HG03460 (cell line): ENCODE measurements around the gene CLIP3.

ENCODE experiments used
- ATAC-seq: cut with Tn5 transposase; IDR thresholded peaks from one replicate; pipeline ENCODE4 v1.9.1; 2021; ENCODE audit not compliant: unreplicated experiment

The CLIP3 gene

GRCh38 chr19:36009633-36010379 is 22.9 kb downstream of the CLIP3 start:
- ATAC-seq, result no peak

- ATAC-seq, result no peak
Observed at GRCh38 chr19:36009220-36009619, 23.5 kb downstream of the CLIP3 start.

- no peak for ATAC-seq
Observed at GRCh38 chr19:36008336-36008978, 24.2 kb downstream of the CLIP3 start, which contains the start of gene SYNE4. Gene SYNE4 (minus strand): TSS chr19:36008813. CDS start chr19:36008681, 132 bp downstream.

GRCh38 chr19:36006955-36007354 is 25.7 kb downstream of the CLIP3 start:
- no peak for ATAC-seq

GRCh38 chr19:36003284-36003683 is 29.4 kb downstream of the CLIP3 start:
- ATAC-seq, result no peak

GRCh38 chr19:36001605-36002004 is 31.1 kb downstream of the CLIP3 start:
- no peak for ATAC-seq

- ATAC-seq, result no peak
Observed at GRCh38 chr19:35996777-35997176, 35.9 kb downstream of the CLIP3 start.

GRCh38 chr19:35995048-35995993 is 37.4 kb downstream of the CLIP3 start, which contains the start of gene SDHAF1:
Gene SDHAF1 (plus strand): TSS chr19:35995188. CDS start chr19:35995275, 87 bp downstream.
- peak; percentile 81 for ATAC-seq

GRCh38 chr19:35993923-35994598 is 38.6 kb downstream of the CLIP3 start:
- ATAC-seq, result no peak

GRCh38 chr19:35992907-35993765 is 39.5 kb downstream of the CLIP3 start:
- no peak for ATAC-seq

GRCh38 chr19:35991731-35992450 is 40.8 kb downstream of the CLIP3 start:
- ATAC-seq, result no peak

GRCh38 chr19:35990771-35991730 is 41.6 kb downstream of the CLIP3 start:
- ATAC-seq, result no peak

- no peak for ATAC-seq
Observed at GRCh38 chr19:35990156-35990555, 42.5 kb downstream of the CLIP3 start.

- ATAC-seq, result no peak
Observed at GRCh38 chr19:35988824-35989223, 43.8 kb downstream of the CLIP3 start.

- no peak for ATAC-seq
Observed at GRCh38 chr19:35987571-35987896, 45.1 kb downstream of the CLIP3 start.

GRCh38 chr19:35986664-35987570 is 45.8 kb downstream of the CLIP3 start:
- no peak for ATAC-seq

- no peak for ATAC-seq
Observed at GRCh38 chr19:35986111-35986510, 46.6 kb downstream of the CLIP3 start.
